HepG2 (cell line): ENCODE data around the gene WFDC11. TPM values are rescaled to one million over a fixed set of nuclear protein-coding genes. Genes with fewer than 3 reads are reported as not detected.
"Not testable (repeated sequence)": the region's sequence is repeated elsewhere in the genome, so short reads cannot be mapped to it uniquely, and the experiment has no call there.

ENCODE experiments used
- ATAC-seq: fragments of 200-7000 bp; cut with Tn5 transposase; 3 replicates; pipeline ENCODE4 v1.9.1; 2020; ENCODE audit warnings: mild to moderate bottlenecking, moderate library complexity
- BruUV-seq: library from RNA; stranded (reverse); fragments of 400-500 nt; replicated peaks from 2 replicates; lab custom pipeline; 2021; lab: Mats Ljungman, UMichigan
- CTCF ChIA-PET: fragments of 300-600 bp; formaldehyde crosslinking; extraction: SDS; loops from one replicate; lab custom pipeline; 2021; ENCODE audit warnings: low total read pairs, inconsistent platforms, low intra/inter-chr PET ratio; lab: Yijun Ruan, JAX
- POLR2A ChIA-PET: fragments of 350-600 bp; sonication (Branson Sonifier 250); formaldehyde crosslinking; loops from one replicate; lab custom pipeline; 2020; ENCODE audit warnings: antibody characterized with exemption, inconsistent platforms; lab: Yijun Ruan, JAX
- DNase-seq: peaks from one replicate; pipeline ENCODE4 v3.0.0-alpha.2; 2015; ENCODE audit warnings: low spot score
- FAIRE-seq: peaks from 3 replicates; lab custom pipeline; 2011; peaks lifted over from hg19 to GRCh38; lab: Jason Lieb, UNC
- H2AFZ ChIP-seq: one replicate; pipeline ENCODE4 v1.6.1; 2011; ENCODE audit warnings: low read length, inconsistent platforms
- H3K27ac ChIP-seq: fragments of 300-600 bp; 3 replicates; pipeline ENCODE4 v1.8.0; 2011; ENCODE audit warnings: mixed run types, mild to moderate bottlenecking, mixed read lengths, low read length, inconsistent platforms; ENCODE audit not compliant: insufficient read depth; ENCODE audit errors: extremely low read length
- H3K27me3 ChIP-seq, 2 experiments: fragments of 200-600 bp in 1 of 2; 2 replicates in 1 of 2; 3 replicates in 1 of 2; pipeline versions ENCODE4 v1.6.0 to v1.8.0; 2011; ENCODE audit warnings: low read length in 2 of 2, mild to moderate bottlenecking in 2 of 2, moderate library complexity in 2 of 2, inconsistent platforms in 1 of 2; ENCODE audit not compliant: insufficient read depth in 2 of 2, control insufficient read depth in 1 of 2
- H3K36me3 ChIP-seq, 2 experiments: fragments of 200-600 bp in 1 of 2; replicated peaks in 1 of 2; 2 replicates in 1 of 2; 3 replicates in 1 of 2; pipeline versions ENCODE4 v1.5.1 to v1.8.0; 2011; ENCODE audit warnings: low read length in 2 of 2, inconsistent platforms in 1 of 2; ENCODE audit not compliant: insufficient read depth in 2 of 2, control insufficient read depth in 1 of 2
- H3K4me1 ChIP-seq: 2 replicates; pipeline ENCODE4 v1.5.1; 2012; ENCODE audit warnings: low read length, inconsistent platforms; ENCODE audit not compliant: insufficient read depth
- H3K4me2 ChIP-seq: 2 replicates; pipeline ENCODE4 v1.6.0; 2011; ENCODE audit warnings: low read depth, low read length, inconsistent platforms
- H3K4me3 ChIP-seq, 3 experiments: fragments of 200-600 bp in 1 of 3; sonication (generic), shearing (Covaris generic) in 1 of 3; replicated peaks in 1 of 3; 2 replicates each; pipeline ENCODE4 v1.5.1; 2011 to 2016; ENCODE audit warnings: low read length in 3 of 3, inconsistent platforms in 2 of 3, low read depth in 2 of 3, mild to moderate bottlenecking in 2 of 3, control low read depth in 1 of 3, mixed read lengths in 1 of 3; ENCODE audit not compliant: insufficient read depth in 1 of 3
- H3K79me2 ChIP-seq: one replicate; pipeline ENCODE4 v1.6.1; 2011; ENCODE audit warnings: low read length, inconsistent platforms; ENCODE audit not compliant: insufficient read depth
- H3K9ac ChIP-seq: 2 replicates; pipeline ENCODE4 v1.6.0; 2011; ENCODE audit warnings: mild to moderate bottlenecking, low read depth, low read length, inconsistent platforms; ENCODE audit not compliant: insufficient read depth
- H3K9me3 ChIP-seq: 2 replicates; pipeline ENCODE4 v1.5.1; 2012; ENCODE audit warnings: mild to moderate bottlenecking, low read length
- H4K20me1 ChIP-seq: 2 replicates; pipeline ENCODE4 v1.6.0; 2011; ENCODE audit warnings: inconsistent platforms, mild to moderate bottlenecking, low read length, moderate library complexity; ENCODE audit not compliant: insufficient read depth
- HMG20A ChIP-seq: IDR thresholded peaks from 2 replicates; pipeline ENCODE4 v1.6.1; 2016; ENCODE audit warnings: borderline replicate concordance
- ZFP1 ChIP-seq: IDR thresholded peaks from 2 replicates; pipeline ENCODE4 v1.6.1; 2016
- WGBS: methylation state at CpG from one replicate; pipeline ENCODE4 v1.1.6; 2017; ENCODE audit warnings: low lambda C conversion rate; 5-methylcytosine and 5-hydroxymethylcytosine counted together
- in situ Hi-C: cut with HindIII; loops from 2 replicates; pipeline ENCODE4 v1.10.0; 2017; ENCODE audit warnings: low pct_unique_long_range_greater_than_20kb; ENCODE audit not compliant: extremely low pct_ligation_motif_present
- intact Hi-C: fragments of 100-400 bp; cut with micrococcal nuclease; formaldehyde crosslinking; loops from one replicate; pipeline ENCODE4 v1.10.0; 2022; ENCODE audit not compliant: unreplicated experiment
- polyA plus RNA-seq, 8 experiments: library from polyadenylated mRNA; depleted of rRNA in 3 of 8; stranded (reverse) in 7 of 8; unstranded in 1 of 8; fragments of >200 nt; fragmentation: Illumina TruSeq in 4 of 8; extraction: Trizol in 4 of 8; gene quantifications; 2 replicates each; pipeline versions ENCODE4 v1.2.1 to v1.2.3, GENCODE V29; 2011 to 2016; ENCODE audit warnings: low read depth in 4 of 8, missing spikeins in 1 of 8, mixed read lengths in 1 of 8; ENCODE audit not compliant: insufficient read depth in 1 of 8
- total RNA-seq, 5 experiments: library from RNA; depleted of rRNA; stranded (reverse); fragments of >200 nt; fragmentation: Illumina TruSeq; extraction: Trizol; gene quantifications; 2 replicates each; pipeline ENCODE4 v1.2.3, GENCODE V29; 2016; ENCODE audit warnings: low read depth in 1 of 5

The WFDC11 gene
- total and polyA plus RNA-seq, 2 of the 13 experiments (the other 11 are each of a cell fraction or from before 2014, with no cell fraction given) = not detected

DNA sequence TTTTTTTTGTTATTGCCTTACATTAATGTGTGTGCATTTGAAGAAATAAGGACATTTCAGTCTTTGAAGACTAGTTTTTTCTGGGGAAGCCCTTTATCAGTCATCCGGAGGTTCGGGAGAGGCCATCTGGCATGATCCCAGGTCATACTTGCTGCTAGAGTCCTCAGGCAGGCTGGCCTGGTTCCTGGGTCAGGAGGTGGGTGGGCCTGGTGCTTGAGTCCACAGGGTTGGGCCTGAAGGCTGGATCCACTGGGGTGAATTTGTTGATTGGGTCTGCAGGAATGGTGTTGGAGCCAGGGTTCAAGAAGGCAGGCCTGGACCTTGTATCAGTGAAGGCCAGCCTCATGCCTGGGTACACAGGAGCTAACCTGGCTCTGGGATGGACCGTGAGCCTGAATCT is 23.2 kb downstream of the WFDC11 start (continued):
- TF ChIP-seq HMG20A (CRISPR knock-in tag) (no peak), ZFP1 (no peak)
- TF ChIP-seq, all 625 proteins: peak for 0

DNA sequence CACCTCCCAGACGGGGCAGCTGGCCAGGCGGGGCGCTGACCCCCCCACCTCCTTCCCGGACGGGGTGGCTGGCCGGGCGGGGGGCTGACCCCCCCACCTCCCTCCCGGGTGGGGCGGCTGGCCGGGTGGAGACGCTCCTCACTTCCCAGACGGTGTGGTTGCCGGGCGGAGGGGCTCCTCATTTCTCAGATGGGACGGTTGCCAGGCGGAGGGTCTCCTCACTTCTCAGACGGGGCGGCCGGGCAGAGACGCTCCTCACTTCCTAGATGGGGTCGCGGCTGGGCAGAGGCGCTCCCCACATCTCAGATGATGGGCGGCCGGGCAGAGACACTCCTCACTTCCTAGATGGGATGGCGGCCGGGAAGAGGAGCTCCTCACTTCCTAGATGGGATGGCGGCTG is 24.2 kb downstream of the WFDC11 start:
- H3K79me2 ChIP-seq, H3K36me3 ChIP-seq, ATAC-seq, H3K4me2 ChIP-seq, FAIRE-seq, H3K9me3 ChIP-seq, H4K20me1 ChIP-seq, H2AFZ ChIP-seq, BruUV-seq, H3K4me1 ChIP-seq, H3K9ac ChIP-seq, POLR2A ChIA-PET, H3K4me3 ChIP-seq, DNase-seq, intact Hi-C loops, H3K27me3 ChIP-seq, in situ Hi-C loops, H3K27ac ChIP-seq, CTCF ChIA-PET: not testable (repeated sequence)
- WGBS = 74% methylated on average over 15 of the region's 28 CpGs

GRCh38 chr20:45641076-45641475 is 29.0 kb downstream of the WFDC11 start:
- POLR2A ChIA-PET, H3K4me3 ChIP-seq, CTCF ChIA-PET, H3K79me2 ChIP-seq, intact Hi-C loops, H4K20me1 ChIP-seq, H3K27ac ChIP-seq, H3K4me2 ChIP-seq, ATAC-seq, H3K9ac ChIP-seq, in situ Hi-C loops, H3K9me3 ChIP-seq, H3K27me3 ChIP-seq, H2AFZ ChIP-seq, DNase-seq, FAIRE-seq, BruUV-seq, H3K36me3 ChIP-seq, H3K4me1 ChIP-seq: not testable (repeated sequence)
- WGBS = 76% methylated on average over 24 of the region's 24 CpGs
